T-helper 22 cell (primary cell): ENCODE measurements around the gene SLC24A3.
"Not testable (repeated sequence)": the region's sequence is repeated elsewhere in the genome, so short reads cannot be mapped to it uniquely, and the experiment has no call there.

Source experiments
- DNase-seq: peaks from one replicate; pipeline ENCODE4 v3.0.0-alpha.2; 2020; ENCODE audit warnings: low read depth

SLC24A3 gene

DNA sequence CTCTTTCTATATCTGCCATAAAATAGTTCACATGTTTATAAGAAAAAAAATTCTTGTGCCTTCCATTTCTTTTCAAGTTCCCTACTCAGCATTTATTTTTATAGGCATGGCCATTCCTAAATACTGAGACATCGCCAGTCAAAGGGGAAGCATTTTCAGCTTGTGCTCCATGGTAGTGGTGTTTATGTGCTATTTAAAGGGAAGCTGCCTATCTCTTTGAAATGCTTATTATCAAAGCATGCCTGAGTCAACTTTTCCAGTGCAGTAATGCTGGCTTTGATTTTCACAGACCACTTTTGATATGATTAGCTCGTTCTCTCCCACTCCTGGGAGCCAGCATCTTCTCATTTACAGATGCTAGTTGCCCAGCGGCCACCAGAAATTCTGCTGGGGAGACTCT, 421.5 kb downstream of the SLC24A3 start:
- DNase-seq, result no peak

DNA sequence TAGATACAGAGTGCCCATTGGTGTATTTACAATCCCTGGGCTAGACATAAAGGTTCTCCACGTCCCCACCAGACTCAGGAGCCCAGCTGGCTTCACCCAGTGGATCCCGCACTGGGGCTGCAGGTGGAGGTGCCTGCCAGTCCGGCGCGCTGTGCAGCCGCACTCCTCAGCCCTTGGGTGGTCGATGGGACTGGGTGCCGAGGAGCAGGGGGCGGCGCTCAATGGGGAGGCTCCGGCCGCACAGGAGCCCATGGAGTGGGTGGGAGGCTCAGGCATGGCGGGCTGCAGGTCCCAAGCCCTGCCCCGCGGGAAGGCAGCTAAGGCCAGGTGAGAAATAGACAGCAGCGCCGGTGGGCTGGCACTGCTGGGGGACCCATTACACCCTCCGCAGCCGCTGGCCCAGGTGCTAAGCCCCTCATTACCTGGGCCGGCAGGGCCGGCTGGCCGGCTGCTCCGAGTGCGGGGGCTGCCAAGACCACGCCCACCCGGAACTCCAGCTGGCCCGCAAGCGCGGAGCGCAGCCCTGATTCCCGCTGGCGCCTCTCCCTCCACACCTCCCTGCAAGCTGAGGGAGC, 427.1 kb downstream of the SLC24A3 start:
- DNase-seq, result not testable (repeated sequence)

DNA sequence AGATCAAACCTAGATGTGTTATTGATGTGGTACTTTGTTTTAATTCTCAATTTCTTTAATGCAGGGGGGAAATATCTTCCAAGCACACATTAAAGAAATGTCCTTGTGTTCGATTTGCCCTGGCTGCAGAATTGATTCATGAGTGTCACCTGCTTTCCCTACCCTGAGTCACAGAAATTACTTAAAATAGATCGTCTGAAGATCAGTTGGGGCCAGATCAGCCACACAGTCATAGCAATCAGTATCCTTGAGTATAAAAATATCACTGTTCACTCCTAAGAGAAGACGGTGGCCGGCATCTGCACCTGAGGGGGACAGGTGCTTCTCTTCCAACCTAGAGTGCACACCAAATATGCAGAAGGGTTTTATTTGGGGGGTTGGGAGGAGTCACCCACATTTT, 430.4 kb downstream of the SLC24A3 start:
- DNase-seq, result no peak

DNA sequence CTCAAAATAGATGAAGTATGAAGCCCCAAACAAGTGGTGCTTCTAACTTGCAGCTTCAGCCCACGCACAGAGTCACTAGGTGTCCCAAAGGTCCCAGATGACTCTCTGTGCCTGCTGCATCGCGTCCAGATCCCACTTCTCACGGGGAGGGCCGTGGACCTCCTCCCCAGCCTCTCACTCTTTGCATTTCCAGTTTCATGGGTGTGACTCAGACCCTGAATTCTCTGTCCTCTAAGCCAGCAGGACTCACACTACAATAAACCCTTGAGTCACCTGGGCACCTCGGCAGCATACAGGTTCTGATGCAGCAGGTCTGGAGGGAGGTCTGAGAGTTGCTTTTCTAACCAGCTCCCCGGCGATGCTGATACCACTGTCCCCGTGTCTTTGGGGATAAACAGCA, 431.6 kb downstream of the SLC24A3 start:
- DNase-seq, result no peak

DNA sequence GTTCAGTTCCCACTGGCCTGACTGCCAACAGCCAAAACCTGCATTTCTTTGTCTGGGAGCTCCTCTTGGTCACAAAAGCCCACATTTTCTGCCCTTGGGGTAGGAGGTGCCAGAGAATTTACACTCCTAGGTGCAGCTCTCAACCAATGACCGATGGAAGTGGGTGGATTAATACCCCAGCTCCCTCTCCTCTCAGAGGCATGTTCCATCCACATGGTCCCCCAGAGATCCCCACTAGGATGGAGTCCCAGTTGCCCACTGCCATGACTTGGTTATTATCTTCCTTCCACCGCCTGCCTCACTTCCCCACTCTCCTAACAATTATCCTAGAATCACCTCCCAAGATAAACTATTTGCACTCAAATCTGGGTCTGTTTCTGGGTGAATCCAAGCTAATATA, 434.5 kb downstream of the SLC24A3 start:
- no peak for DNase-seq

DNA sequence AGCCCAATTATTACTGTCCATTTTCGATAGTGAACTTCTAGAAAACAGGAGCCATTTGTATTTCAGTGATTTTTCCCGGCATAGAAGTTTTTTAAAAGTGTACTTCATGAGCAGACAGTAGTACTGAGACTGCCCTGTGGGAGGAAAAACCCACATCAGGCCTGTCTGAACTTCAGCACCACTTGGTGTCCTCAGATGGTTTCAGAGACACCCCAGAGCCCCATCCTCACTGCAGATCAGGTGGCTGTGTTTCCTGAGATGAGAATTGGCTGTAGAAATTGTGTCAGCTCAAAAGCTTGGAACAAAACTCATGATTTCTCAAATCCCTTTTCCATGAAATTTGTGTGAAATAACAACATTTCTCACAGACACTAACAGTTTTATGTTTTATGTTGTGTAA, 435.6 kb downstream of the SLC24A3 start:
- no peak for DNase-seq

DNA sequence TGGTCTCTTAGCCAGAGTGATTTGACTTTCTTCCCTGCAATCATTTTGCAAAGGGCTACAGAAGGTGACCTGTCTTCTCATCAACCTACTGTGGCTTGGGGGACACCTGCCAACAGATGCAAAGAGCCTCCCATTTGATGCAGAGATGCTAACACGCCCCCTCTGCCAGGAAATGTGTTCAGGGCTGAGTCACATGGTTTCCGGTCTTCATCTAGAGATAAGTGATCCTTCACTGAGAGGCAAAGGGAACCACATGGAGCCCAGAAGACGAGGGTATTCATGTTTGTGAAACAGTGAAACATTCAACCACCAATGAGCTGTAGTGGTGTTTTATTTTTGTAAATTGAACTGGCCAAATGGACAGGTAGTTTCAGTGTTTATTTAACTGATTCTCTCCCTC, 436.6 kb downstream of the SLC24A3 start:
- no peak for DNase-seq

DNA sequence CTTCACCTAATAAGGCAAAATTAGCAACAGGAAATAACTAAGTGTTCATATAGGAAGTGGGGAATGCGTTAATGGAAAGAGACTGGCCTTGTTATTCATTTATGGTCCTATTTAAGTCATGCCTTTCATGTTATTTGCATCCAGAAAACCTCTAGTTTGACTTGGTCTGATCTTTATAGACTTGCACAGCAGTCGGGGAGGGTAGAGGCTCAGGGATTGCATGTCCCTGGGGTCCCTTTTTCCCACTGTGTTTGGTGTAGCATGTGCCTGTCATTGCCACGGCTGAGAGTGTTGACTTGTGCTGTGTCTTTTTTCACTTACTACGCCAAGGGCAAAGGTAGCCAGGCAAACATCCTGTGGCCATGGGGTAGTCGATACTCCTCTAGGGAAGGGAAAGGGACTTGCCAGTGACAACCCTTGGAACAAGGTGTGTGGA, 440.2 kb downstream of the SLC24A3 start:
- DNase-seq, result no peak

DNA sequence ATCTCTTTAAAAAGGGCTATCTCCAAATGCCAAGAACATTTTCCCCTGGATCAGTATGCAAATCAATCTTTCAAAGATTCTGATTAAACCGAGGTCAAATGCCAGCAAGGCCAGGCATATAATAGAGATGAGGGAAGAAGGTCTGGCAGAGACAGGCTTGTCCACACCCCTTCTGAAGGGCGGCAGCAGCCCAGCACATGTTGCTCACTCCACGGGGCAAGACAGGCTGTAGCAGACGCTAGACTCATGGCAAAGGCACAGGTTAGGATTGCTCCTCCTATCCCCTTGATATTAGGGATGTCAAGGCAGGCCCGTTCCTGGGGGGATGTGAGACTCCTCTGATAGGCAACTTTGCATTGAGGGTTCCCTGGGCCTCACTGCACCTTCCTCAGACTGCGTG, 440.9 kb downstream of the SLC24A3 start:
- DNase-seq, result no peak

DNA sequence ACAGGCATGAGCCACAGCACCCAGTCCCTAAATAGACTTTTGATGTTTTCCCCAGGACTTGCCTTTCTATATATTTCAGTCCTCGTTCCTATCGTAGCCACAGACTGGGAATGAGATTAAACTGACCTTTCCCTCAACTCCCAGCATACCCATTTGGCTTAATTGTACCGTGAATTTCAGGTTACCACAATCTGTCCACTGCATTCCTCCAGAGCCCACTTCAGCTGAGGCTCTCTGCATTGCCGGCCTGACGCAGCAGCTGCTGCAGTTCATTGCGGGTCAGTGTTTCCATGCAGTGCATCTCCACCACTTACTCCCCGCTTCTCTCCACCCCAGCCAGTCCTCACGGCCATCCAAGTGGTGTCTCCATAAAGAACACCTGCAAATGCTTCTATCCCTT, 442.5 kb downstream of the SLC24A3 start:
- DNase-seq, result no peak

DNA sequence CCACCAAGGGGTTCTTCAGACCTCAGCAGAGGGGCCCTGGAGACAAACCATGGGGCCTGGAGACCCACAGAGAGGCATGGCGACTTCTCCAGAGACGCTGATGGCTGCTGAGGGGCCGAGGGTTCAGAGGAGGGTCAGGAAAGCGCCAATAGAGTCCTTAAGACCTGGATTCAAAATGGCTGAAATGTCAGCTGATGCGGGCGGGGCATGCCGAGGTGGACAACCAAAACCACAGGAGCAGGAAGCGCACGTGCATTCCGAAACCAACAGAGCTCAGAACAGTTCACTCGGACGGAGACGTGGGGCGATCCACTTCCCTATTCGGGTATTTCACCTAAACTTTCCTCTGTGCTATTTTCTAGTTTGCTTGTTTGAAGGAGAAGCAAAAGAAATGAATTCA, 445.7 kb downstream of the SLC24A3 start:
- no peak for DNase-seq

DNA sequence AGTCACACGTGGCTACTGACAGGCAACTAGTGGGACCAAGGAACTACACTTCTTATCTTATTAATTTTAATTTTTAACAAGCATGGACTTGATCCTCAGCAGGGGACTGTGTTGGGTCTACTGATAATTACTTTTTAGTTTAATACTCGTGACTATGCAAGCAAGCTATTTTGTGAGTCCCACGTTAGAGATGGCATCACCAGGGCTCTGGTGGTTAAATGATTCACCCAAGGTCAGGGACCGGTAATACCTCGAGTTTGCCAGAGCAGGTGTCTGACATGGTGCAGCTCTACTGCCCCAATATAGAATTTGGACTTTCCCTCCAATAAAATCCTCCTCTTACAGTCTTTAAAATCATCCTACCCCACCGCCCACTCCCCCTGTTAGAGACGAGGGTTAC, 447.0 kb downstream of the SLC24A3 start:
- DNase-seq, result no peak

DNA sequence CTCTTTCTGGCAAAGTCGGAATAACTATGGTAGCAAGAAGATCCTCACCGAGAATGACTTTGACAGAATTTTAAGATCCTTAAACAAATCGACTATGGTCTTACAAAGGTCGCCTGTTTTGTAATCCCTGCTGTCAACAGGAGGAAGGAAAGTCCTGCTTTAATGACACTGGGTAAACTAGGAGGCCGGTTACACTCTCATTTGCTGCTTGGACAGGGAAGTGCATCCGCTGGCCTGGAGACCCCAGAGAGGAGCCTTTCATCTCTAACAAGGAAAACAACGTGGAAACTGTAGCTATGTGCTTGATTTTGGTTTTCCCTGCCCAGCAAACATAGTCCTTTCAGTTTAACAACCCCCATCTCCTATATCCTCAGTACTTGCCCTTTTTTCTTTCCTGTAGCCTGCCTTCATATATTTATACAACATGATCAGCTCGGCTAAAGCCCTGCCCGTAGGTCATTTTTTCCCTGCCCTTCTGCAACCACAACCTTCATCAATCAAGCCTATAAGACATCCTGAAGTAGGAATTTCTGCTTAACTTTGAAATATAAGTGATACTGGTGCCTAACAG, 448.5 kb downstream of the SLC24A3 start:
- DNase-seq, result no peak

DNA sequence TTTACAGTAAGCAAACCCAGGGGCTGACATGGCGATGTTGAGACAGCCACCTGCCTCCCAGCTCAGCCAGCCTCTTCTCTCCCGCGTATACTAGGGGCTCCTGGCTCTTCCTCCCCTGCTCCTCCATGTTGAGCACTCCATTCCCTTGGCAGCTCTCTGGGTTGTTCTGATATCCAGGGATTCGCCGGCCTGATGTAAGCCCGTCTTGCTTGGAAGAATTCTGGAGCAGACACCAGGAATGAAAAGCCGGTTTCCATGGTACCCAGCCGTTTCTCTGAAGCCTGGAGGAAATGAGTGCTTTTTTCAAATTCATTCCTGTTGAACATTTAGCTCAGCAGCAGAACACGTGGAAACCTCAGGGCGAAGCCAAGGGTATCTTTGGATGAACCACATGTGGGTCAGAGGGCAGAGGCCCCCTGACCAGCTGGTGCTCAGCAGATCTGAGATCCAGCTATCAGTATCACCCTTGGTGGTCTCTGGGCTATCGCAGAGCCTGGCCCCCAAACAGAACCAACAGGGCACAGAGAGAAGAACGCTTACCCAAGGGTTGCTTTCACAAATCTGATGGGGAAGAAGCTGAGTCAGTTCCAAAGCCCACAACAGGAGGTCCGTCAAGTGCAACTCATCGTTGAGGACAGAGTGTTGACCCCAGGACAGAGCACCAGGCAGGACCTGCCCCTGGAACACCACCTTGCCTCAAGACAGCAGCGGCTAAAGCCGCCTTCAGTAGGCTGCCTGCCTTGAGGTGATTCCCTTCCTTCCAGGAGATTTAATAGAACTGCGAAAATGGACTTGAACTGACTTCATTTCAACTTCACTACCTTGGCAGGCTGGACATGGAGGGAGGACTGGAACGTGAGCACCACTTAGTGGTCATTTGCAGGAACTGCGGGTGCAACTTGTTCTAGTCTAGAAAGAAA, 449.5 kb downstream of the SLC24A3 start:
- DNase-seq, result no peak

DNA sequence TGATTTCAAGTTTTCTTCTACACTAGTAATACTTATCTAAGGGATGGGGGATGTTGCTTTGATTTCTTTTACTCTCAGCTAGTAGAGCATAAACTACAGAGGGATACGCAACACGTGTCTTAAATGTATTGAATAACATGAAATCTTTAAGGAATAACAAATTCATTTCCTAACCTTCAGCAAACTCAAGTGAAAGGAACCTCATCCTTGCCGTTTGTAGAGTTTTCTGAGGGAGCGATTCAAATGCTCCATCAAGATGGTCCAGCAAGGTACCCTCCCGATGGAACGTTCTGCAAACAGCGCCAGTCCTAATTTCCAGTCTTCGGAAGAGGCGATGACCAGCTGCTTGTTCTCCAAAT, 450.2 kb downstream of the SLC24A3 start:
- DNase-seq, result no peak

DNA sequence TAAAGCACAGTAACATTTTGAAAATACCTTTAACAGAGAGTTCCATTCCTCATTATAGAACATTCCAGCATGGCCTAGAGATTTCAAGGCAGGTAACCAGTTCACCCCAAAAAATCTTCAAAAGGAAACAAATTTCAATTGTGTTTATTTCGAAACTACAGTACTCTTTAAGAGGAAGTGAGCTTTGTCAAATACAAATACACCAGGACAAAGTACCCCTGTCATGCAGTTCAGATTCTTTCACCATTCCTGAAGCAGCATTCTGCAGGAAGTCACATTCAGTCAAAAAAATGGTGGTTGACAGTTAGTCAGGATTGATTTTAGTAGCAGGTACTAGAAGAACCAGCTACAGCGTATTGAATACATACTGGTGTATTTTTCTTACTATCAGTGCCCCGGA, 456.0 kb downstream of the SLC24A3 start:
- no peak for DNase-seq

DNA sequence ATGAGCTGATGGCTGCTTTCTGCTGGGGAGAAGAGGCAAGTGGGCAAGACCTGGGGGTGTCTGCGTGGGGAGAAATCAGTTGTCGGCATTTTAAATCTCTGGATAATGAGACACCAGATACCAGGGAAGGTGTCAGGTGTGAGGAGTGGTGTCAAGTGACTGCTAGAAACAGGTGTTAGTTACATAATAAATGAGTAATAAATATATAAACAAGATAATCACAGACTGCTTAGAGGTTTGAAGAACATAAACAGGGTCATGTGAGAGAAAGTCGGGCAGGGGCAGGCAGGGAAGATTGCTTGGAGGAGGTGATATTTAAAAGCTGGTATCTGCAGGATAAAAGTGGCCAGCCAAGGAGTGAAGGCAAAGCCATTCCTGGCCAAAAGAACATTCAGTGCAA, 458.4 kb downstream of the SLC24A3 start:
- DNase-seq, result no peak

DNA sequence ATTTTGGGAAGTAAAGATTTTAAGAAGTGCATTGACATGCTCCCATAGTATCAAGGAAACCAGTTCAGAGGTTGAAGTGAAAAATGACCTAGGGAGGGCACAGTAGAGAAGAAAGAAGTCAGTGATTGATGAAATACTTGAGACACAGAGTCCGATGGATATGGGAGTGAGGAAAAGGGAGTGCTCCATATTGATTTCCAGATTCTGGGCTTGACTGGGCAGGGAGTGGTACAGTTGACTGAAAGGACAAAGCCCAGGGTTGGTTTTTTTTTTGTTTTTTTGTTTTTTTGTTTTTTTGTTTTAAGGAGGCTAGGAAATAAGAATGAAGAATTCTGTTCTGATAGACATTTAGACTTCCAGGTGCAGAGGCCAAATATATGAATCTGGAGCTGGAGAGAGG, 458.9 kb downstream of the SLC24A3 start:
- no peak for DNase-seq

DNA sequence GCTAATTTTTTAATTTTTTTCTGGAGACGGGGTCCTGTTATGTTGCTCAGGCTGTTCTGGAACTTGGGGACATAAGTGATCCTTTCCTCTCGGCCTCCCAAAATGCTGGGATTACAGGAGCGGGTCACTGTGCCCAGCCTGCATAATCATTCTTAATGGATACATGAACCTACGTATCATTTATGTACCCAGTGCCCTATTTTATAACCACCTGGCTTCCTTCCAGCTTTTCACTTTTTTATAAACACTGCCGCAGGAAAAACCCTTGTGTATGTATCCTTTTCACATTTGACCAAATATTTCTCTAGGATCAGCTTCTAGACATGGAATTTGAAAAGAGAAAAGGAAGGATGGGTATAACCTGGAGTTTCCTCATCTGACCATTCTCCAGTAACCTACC, 460.1 kb downstream of the SLC24A3 start:
- DNase-seq, result no peak

DNA sequence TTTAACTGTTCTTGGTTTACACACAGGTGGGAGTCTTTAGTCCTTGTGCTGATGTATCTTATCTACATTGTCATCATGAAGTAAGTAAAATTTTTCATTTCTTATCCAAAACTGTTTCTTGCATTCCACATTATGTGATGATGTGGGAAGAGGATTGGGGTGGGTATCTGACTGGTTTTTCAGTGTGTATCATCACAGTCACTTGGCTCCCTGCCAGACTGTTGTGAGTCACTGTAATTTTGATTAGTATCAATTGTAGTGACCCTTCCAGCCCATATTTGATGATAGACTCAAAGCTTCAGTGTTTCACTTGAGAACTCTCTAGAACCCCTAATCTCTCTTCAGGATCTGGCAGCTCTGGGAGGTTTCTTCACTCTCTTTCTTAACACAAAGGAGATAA, 461.1 kb downstream of the SLC24A3 start:
- no peak for DNase-seq

DNA sequence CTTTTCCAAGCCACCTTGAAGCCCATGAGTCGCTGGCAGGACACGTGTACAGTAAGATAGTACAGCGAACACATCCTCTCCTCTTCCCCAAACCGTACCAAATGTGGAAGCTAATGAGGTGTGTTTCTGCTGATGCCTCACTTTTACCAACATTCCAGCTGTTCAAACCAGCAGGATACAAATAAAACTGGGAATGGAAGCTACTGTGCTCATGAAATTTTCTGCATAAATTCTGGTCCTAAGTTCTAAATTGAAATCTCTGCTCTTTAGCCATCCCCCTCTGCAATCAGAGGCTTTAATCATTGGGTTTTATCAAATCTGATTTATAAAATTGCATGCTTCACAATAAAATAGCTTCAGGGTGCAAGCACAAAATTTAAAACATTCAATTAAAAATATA, 463.8 kb downstream of the SLC24A3 start:
- no peak for DNase-seq

DNA sequence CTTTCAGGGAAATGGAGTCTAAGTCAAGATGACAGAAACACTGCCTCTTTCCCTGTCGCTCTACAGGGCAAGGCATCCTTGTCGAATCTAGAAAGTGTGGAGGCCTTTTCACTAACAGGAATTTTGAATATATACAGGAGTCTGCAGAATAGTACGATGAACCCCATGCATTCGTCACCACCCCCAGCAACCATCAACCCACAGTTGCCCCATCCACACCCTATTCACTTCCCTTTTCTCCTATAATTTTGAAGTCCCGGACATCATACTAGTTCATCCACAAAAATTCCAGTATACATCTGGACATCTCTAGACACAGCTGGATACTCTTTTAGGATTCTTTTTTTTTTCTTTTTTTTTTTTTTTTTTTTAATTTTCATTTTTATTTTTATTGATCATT, 464.9 kb downstream of the SLC24A3 start:
- DNase-seq, result no peak

DNA sequence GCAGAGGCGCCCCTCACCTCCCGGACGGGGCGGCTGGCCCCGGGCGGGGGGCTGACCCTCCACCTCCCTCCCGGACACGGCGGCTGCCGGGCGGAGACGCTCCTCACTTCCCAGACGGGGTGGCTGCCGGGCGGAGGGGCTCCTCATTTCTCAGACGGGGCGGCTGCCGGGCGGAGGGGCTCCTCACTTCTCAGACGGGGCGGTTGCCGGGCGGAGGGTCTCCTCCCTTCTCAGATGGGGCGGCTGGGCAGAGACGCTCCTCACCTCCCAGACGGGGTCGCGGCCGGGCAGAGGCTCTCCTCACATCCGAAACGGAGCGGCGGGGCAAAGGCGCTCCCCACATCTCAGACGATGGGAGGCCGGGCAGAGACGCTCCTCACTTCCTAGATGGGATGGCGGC, 466.1 kb downstream of the SLC24A3 start:
- DNase-seq, result not testable (repeated sequence)
